ENCODE measurements around the gene ACRBP.

DNA sequence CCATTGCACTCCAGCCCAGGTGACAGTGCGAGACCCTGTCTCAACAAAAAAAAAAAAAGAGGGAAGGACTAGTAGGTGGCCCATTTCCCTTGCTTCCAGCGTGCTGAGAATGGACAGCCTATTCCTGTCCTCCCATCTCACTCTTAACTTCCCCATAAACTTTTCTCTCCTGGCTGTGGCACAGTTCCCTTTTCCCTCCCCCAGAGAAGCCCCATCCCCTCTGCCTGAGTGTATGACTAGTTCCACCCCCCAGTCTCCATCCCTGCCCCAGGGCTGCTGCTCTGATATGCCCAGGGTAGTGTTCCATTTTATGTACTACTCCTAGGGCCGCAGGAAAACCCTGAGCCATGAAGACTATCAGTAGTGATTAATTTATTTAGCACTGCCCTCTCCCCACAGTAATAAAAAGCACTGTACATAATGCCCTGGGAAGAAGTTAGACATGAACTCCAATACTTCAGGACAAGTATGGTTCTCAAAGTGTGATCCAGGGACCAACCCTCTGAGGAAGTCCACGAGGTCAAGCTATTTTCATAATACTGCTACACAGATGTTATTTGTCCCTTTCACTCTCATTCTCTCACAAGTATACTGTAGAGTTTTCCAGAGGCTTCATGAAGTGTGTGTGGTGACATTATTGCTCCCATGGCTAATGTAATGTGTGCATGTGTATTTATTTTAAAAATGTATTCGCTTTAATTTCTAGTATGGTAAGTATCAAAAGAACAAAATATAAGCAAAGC is 28.6 kb downstream of the ACRBP start:
- no peak for TF ChIP-seq TCF7L2 (IDR thresholded peaks at IDR 0.05; ENCODE audit: low read depth, low read length)
- TF ChIP-seq, protein P1, sequence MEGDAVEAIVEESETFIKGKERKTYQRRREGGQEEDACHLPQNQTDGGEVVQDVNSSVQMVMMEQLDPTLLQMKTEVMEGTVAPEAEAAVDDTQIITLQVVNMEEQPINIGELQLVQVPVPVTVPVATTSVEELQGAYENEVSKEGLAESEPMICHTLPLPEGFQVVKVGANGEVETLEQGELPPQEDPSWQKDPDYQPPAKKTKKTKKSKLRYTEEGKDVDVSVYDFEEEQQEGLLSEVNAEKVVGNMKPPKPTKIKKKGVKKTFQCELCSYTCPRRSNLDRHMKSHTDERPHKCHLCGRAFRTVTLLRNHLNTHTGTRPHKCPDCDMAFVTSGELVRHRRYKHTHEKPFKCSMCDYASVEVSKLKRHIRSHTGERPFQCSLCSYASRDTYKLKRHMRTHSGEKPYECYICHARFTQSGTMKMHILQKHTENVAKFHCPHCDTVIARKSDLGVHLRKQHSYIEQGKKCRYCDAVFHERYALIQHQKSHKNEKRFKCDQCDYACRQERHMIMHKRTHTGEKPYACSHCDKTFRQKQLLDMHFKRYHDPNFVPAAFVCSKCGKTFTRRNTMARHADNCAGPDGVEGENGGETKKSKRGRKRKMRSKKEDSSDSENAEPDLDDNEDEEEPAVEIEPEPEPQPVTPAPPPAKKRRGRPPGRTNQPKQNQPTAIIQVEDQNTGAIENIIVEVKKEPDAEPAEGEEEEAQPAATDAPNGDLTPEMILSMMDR (IDR thresholded peaks at IDR 0.05): no peak
- TF ChIP-seq SIN3A (IDR thresholded peaks at IDR 0.05; ENCODE audit: borderline replicate concordance, insufficient read depth, low read depth, low read length): no peak
- TF ChIP-seq REST (IDR thresholded peaks at IDR 0.05; ENCODE audit: insufficient read depth in 1 of 2, low read depth in 2 of 2, low read length in 1 of 2): no peak

All from Panc1 (cell line).